HG03045 (cell line): ENCODE data around the gene PDHA2.
"Not testable (repeated sequence)": the region's sequence is repeated elsewhere in the genome, so short reads cannot be mapped to it uniquely, and the experiment has no call there.

Experiments used
- ATAC-seq: cut with Tn5 transposase; IDR thresholded peaks from one replicate; pipeline ENCODE4 v1.9.1; 2021; ENCODE audit warnings: mild to moderate bottlenecking, moderate library complexity; ENCODE audit not compliant: unreplicated experiment

PDHA2 gene

GRCh38 chr4:95839891-95840290 is at the start of gene PDHA2:
Gene PDHA2 (plus strand): TSS chr4:95840093. CDS start chr4:95840151, 58 bp downstream.
- ATAC-seq, result no peak

GRCh38 chr4:95798003-95798402 is 41.9 kb upstream of the PDHA2 start:
- ATAC-seq, result no peak

GRCh38 chr4:95798727-95799126 is 41.2 kb upstream of the PDHA2 start:
- ATAC-seq, result no peak

DNA sequence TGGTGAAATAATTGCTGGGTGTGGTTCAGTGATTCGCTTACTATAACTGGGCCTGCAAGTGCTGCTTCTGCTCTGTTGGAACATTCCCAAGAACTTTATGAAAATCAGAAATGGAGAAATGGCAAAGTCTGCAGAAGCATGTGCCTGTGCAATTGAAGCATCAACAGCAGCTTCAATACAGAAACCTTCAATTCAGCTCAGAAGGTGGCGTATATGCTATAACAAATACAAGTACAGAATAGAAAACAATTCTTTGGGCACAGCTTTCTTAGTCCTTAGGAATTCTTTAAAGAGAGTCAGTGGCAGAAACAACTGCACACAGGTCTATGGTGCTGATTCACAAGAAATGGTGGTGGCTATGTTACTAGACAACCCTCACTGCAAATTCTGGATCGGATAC is 18.0 kb upstream of the PDHA2 start:
- no peak for ATAC-seq

GRCh38 chr4:95825546-95825945 is 14.3 kb upstream of the PDHA2 start:
- no peak for ATAC-seq

DNA sequence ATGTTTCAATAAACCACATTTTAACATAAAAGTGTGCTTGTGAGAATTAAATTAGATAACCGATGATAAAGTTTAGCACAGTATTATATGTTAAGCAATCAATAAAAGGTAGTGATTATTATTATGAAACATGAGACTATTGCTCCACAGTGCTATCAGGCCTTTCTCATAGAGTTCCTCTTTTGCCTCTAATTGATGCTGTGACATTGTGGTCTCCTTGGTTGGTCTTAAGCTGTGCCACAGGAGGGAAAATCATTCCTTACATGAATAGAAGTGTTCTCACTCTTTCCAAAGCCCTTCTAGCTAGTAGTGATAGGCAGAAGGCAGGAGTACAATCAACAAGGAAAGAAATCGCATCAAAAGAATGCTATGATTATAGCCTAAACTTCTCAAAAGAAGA is 9.2 kb upstream of the PDHA2 start:
- ATAC-seq, result no peak

GRCh38 chr4:95831166-95831565 is 8.7 kb upstream of the PDHA2 start:
- no peak for ATAC-seq

DNA sequence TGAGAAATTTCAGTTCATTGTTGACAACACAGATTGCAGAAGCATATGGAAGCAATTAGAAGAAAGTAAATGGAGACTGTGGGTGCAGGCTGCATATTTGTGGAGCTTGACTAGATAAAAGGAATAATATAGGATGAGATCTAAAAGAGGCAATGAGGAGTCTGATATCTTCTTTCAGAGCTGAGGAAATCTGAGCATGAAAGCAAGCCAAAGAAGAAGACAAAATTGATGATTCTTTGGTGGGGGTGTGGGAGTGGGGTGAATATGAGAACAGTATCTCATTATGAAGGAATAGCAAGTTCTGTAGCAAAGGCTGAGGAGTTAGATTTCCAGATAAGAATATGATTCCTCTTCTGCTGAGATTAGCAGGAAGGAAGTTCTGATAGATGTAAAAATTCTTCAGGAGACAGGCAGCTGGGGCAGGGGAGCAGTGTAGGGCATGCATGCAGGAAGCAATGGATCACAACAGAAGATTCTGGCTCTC is 6.1 kb upstream of the PDHA2 start:
- ATAC-seq, result no peak

- no peak for ATAC-seq
Measured at GRCh38 chr4:95835672-95836071, 4.2 kb upstream of the PDHA2 start.

GRCh38 chr4:95838192-95838591 is 1.7 kb upstream of the PDHA2 start:
- no peak for ATAC-seq

- ATAC-seq, result no peak
Measured at GRCh38 chr4:95847908-95848460, 8.1 kb downstream of the PDHA2 start.

- ATAC-seq, result no peak
Measured at GRCh38 chr4:95850161-95850560, 10.3 kb downstream of the PDHA2 start.

- ATAC-seq, result no peak
Measured at GRCh38 chr4:95857761-95858160, 17.9 kb downstream of the PDHA2 start.

DNA sequence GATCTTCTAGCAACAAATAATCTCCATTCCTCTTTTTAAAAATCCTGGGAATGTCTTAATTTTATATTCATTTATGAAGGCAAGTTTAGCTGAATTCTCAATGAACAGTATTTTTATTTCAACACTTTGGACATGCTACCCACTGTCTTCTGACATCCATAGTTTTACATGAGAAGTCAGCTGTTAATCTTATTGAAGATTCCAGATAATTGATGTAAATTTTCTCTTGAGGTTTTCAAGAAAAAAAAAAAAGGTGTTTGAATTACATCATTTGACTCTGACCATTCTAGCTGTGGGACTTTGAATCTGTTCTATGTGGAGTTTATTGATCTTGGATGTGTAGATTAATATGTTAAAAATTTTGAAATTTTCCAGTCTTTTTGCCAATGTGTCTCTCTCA is 28.0 kb downstream of the PDHA2 start:
- no peak for ATAC-seq

DNA sequence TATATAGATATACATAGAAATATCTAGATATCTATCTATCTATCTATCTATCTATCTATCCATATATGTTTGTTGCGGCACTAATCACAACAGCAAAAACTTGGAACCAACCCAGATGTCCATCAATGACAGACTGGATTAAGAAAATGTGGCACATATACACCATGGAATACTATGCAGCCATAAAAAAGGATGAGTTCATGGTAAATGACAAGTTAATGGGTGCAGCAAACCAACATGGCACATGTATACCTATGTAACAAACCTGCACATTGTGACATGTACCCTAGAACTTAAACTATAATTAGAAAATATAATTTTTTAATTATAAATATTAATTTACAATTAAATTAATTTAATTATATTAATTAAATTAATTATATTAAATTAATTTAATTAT is 29.5 kb downstream of the PDHA2 start:
- ATAC-seq, result not testable (repeated sequence)

DNA sequence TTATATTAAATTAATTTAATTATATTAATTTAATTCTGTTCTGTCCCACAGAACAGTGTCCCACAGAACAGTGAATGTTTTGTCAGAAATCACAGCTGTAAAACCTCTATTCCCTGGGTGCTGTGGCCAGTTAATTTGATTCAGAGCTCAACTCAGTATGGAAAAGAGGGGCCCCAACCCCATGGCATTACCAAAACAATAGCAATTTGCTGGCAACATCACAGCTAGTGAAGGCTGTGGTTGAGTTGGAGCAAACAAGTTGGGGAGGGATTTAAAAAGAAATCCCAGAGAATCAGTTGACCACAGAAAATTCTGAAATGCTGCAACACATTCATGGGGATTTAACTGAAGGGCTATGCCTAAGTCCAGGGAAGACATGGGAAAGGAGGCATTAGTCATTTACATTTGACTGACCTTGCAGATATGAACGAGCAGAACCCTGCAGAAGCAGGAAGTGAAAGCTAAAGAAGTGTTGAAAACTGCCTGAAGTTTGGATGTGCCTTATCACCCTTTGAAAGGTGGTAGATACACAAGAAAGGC is 30.1 kb downstream of the PDHA2 start:
- no peak for ATAC-seq

DNA sequence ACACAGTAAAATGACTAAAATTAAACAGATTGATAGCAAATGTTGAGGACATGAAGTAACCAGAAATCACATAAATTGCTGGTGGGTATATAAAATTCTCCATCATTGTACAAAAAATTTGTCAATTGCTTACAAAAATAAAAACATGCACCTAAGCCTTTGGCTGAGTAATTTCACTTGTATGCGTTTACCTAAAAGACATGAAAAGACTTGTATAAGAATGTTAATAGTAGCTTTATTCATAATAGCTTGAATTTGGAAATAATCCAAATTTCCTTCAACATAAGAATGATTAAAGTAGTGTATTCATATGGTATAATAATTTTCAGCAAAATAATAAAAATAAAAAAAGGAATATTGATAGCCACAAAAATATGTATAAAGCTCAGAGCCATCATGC is 37.7 kb downstream of the PDHA2 start:
- ATAC-seq, result no peak

DNA sequence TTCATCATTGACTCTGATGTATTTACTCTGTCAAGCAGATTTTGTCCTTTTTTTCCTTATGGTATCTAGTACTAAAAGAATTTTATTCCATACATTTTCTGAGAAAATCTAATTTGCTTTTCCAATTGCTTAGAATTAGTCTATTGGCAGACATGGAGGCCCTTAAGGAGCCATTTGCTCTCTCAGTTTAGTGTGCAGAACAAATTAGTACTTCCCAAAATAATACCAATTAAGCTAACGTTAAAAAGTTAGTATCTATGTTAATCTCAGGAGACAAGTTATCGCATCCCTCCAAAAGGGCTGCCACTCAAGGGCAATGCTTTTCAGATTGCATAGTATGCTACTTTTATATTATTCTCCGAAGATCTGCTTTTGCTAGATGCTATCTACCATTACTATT is 47.7 kb downstream of the PDHA2 start:
- ATAC-seq, result no peak

DNA sequence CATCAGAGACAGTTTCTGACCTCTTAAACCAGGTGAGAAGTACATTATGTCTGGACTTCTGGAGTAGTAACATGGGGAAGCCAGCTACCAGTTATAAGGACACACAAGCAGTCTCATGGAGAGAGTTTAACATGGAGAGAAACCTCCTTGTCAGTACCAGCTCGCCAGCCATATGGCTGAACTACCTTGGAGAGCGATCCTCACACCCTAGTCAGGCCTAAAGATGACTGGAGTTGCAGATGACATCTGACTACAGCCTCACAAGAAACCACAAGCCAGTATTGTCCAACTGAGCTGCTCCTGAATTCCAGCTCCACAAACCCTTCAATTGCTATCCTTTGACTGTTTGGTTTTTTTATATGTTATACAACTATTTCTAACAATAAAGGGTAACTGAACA is 49.8 kb downstream of the PDHA2 start:
- ATAC-seq, result no peak
